Caco-2 (cell line): ENCODE measurements around the gene WNT2B. TPM values are rescaled to one million over a fixed set of nuclear protein-coding genes. Genes with fewer than 3 reads are reported as not detected.

Source experiments
- BruUV-seq: library from RNA; stranded (reverse); fragments of 400-500 nt; replicated peaks from 2 replicates; lab custom pipeline; 2021; lab: Mats Ljungman, UMichigan
- CTCF ChIA-PET: fragments of 300-600 bp; sonication (Branson Sonifier 250); formaldehyde crosslinking; loops from one replicate; lab custom pipeline; 2022; ENCODE audit warnings: antibody characterized with exemption; lab: Charles Lee
- POLR2A ChIA-PET: fragments of 300-600 bp; sonication (Branson Sonifier 250); formaldehyde crosslinking; loops from one replicate; lab custom pipeline; 2022; ENCODE audit warnings: antibody characterized with exemption; lab: Charles Lee
- DNase-seq, 2 experiments: peaks; one replicate each; pipeline versions ENCODE4 v3.0.0 to v3.0.0-alpha.2; 2020 to 2022
- H3K27me3 ChIP-seq: replicated peaks from 2 replicates; pipeline ENCODE4 v1.6.0; 2011; ENCODE audit warnings: low read length; ENCODE audit not compliant: control insufficient read depth, insufficient read depth
- H3K36me3 ChIP-seq: 2 replicates; pipeline ENCODE4 v1.5.1; 2011; ENCODE audit warnings: low read length; ENCODE audit not compliant: control insufficient read depth, insufficient read depth
- H3K4me1 ChIP-seq: fragments of 250-450 bp; sonication (Bioruptor Pico); 2 replicates; pipeline ENCODE4 v1.5.1; 2020; ENCODE audit warnings: mild to moderate bottlenecking
- H3K4me3 ChIP-seq: 2 replicates; pipeline ENCODE4 v1.5.1; 2011; ENCODE audit warnings: low read depth, mild to moderate bottlenecking, control low read depth, low read length
- H3K9me3 ChIP-seq: fragments of 250-450 bp; sonication (Bioruptor Pico); 2 replicates; pipeline ENCODE4 v1.5.1; 2020; ENCODE audit warnings: mild to moderate bottlenecking, moderate library complexity
- H3K27ac Mint-ChIP-seq: one replicate; pipeline ENCODE4 v1.8.0; 2022; ENCODE audit warnings: mixed read lengths; ENCODE audit not compliant: unreplicated experiment
- H3K27me3 Mint-ChIP-seq: one replicate; pipeline ENCODE4 v1.8.0; 2022; ENCODE audit warnings: mixed read lengths; ENCODE audit not compliant: insufficient read depth, unreplicated experiment
- H3K36me3 Mint-ChIP-seq: one replicate; pipeline ENCODE4 v1.8.0; 2022; ENCODE audit warnings: mild to moderate bottlenecking, mixed read lengths; ENCODE audit not compliant: insufficient read depth, unreplicated experiment
- H3K4me1 Mint-ChIP-seq: one replicate; pipeline ENCODE4 v1.8.0; 2022; ENCODE audit warnings: low read depth, mixed read lengths; ENCODE audit not compliant: unreplicated experiment
- H3K4me3 Mint-ChIP-seq: one replicate; pipeline ENCODE4 v1.8.0; 2022; ENCODE audit warnings: mild to moderate bottlenecking, moderate library complexity, mixed read lengths; ENCODE audit not compliant: unreplicated experiment
- H3K9me3 Mint-ChIP-seq: one replicate; pipeline ENCODE4 v1.8.0; 2022; ENCODE audit warnings: mixed read lengths; ENCODE audit not compliant: unreplicated experiment
- intact Hi-C: fragments of 100-400 bp; cut with micrococcal nuclease; formaldehyde crosslinking; loops from one replicate; pipeline ENCODE4 v1.10.0; 2022; ENCODE audit not compliant: unreplicated experiment
- total RNA-seq: library from RNA; stranded (reverse); gene quantifications from 2 replicates; pipeline ENCODE4 v1.2.3, GENCODE V29; 2022
- TF ChIP-seq, protein P1 (sequence below), 2 experiments: fragments of 200-600 bp in 1 of 2; IDR thresholded peaks; 1 replicate in 1 of 2; 2 replicates in 1 of 2; pipeline versions ENCODE4 v1.5.1 to v1.8.0; 2011 to 2022; ENCODE audit warnings: antibody characterized with exemption in 1 of 2, control low read depth in 1 of 2, inconsistent platforms in 1 of 2, low read depth in 1 of 2, low read length in 1 of 2, mild to moderate bottlenecking in 1 of 2, moderate library complexity in 1 of 2; ENCODE audit not compliant: insufficient read depth in 1 of 2, severe bottlenecking in 1 of 2, unreplicated experiment in 1 of 2

WNT2B gene
- total RNA-seq, 1 experiment from 2014 or later, result 0.70 TPM

DNA sequence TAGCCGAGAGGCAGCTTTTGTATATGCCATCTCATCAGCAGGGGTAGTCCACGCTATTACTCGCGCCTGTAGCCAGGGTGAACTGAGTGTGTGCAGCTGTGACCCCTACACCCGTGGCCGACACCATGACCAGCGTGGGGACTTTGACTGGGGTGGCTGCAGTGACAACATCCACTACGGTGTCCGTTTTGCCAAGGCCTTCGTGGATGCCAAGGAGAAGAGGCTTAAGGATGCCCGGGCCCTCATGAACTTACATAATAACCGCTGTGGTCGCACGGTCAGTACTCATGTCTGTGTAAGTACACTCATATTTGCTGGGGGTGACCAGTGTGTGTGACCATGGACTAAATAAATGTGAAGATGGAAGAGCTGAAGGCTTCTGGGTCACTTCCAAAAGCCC, 7.4 kb downstream of the WNT2B start:
- no peaks in the 10 kb centered on the region for H3K9me3 Mint-ChIP-seq
- intact Hi-C loops, result loop anchor here (2.0 kb wide), 1 partner anchor 51 kb away; no protein-coding TSS in a partner anchor
- H3K27me3 Mint-ChIP-seq, result no peaks in the 10 kb centered on the region
- TF ChIP-seq, protein P1, sequence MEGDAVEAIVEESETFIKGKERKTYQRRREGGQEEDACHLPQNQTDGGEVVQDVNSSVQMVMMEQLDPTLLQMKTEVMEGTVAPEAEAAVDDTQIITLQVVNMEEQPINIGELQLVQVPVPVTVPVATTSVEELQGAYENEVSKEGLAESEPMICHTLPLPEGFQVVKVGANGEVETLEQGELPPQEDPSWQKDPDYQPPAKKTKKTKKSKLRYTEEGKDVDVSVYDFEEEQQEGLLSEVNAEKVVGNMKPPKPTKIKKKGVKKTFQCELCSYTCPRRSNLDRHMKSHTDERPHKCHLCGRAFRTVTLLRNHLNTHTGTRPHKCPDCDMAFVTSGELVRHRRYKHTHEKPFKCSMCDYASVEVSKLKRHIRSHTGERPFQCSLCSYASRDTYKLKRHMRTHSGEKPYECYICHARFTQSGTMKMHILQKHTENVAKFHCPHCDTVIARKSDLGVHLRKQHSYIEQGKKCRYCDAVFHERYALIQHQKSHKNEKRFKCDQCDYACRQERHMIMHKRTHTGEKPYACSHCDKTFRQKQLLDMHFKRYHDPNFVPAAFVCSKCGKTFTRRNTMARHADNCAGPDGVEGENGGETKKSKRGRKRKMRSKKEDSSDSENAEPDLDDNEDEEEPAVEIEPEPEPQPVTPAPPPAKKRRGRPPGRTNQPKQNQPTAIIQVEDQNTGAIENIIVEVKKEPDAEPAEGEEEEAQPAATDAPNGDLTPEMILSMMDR (IDR thresholded peaks at IDR 0.05; ENCODE audit: insufficient read depth in 1 of 2, low read depth in 1 of 2, low read length in 1 of 2, severe bottlenecking in 1 of 2, unreplicated experiment in 1 of 2), result no peak
- no peaks in the 10 kb centered on the region for H3K4me1 Mint-ChIP-seq
- H3K36me3 Mint-ChIP-seq, result no peaks in the 10 kb centered on the region
- Histone ChIP-seq H3K4me3 (no peak overlapping the region), H3K27me3 (no peaks in the 10 kb centered on the region), H3K9me3 (no peaks in the 10 kb centered on the region), H3K36me3 (no peaks in the 10 kb centered on the region), H3K4me1 (no peaks in the 10 kb centered on the region)
- POLR2A ChIA-PET, result no interaction called here
- H3K27ac Mint-ChIP-seq, result no peak overlapping the region
- no peak for DNase-seq
- BruUV-seq, result no TSS peak
- no peak overlapping the region for H3K4me3 Mint-ChIP-seq
- CTCF ChIA-PET, result no interaction called here

DNA sequence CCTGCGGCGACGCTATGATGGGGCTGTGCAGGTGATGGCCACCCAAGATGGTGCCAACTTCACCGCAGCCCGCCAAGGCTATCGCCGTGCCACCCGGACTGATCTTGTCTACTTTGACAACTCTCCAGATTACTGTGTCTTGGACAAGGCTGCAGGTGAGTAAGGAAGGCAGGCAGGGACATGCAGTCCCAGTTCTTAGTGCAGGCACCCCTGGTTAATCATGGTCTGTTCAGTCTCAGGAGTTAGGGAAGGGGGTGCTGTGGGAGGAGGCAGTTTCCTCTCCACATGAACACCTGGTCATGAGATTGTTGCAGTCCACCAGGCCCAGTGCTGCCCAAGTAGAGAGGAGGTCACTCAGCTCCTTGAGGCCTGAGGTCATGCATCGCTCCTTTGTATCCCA, 8.5 kb downstream of the WNT2B start:
- TF ChIP-seq, protein P1 (IDR thresholded peaks at IDR 0.05; ENCODE audit: insufficient read depth in 1 of 2, low read depth in 1 of 2, low read length in 1 of 2, severe bottlenecking in 1 of 2, unreplicated experiment in 1 of 2), result no peak
- ChIA-PET CTCF (no interaction called here), POLR2A (no interaction called here)
- Mint-ChIP-seq H3K4me3 (no peak overlapping the region), H3K27ac (no peak overlapping the region), H3K36me3 (no peaks in the 10 kb centered on the region), H3K4me1 (no peaks in the 10 kb centered on the region), H3K27me3 (no peaks in the 10 kb centered on the region), H3K9me3 (no peaks in the 10 kb centered on the region)
- no peak for DNase-seq
- Histone ChIP-seq H3K36me3 (no peaks in the 10 kb centered on the region), H3K4me3 (no peak overlapping the region), H3K27me3 (no peaks in the 10 kb centered on the region), H3K4me1 (no peaks in the 10 kb centered on the region), H3K9me3 (no peaks in the 10 kb centered on the region)
- BruUV-seq, result no TSS peak
- intact Hi-C loops, result loop anchor here (2.0 kb wide), 1 partner anchor 50 kb away; no protein-coding TSS in a partner anchor

DNA sequence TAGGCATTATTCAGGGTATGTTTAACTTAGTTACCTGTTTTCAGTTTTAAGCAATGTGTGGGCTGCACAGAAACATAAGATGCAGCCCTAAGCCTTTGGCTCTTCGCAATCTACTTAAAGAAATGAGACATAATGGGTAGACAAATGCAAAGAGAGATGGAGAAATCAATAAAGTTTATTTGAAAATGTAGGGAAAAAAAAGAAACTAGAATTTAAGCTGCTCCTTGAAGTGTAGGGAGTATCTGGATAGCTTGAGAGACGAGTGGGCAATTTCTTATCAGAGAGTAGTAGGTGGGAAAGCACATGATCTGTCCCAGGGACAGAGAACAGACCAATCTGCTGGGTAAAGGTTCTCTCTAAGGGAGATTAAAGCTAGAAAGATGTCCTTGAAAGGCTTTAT, 8.9 kb downstream of the WNT2B start:
- Mint-ChIP-seq H3K27me3 (no peaks in the 10 kb centered on the region), H3K27ac (no peak overlapping the region), H3K36me3 (no peaks in the 10 kb centered on the region), H3K4me3 (no peak overlapping the region), H3K4me1 (no peaks in the 10 kb centered on the region), H3K9me3 (no peaks in the 10 kb centered on the region)
- no peak overlapping the region for H3K4me3 ChIP-seq
- no peaks in the 10 kb centered on the region for H3K27me3 ChIP-seq
- no TSS peak for BruUV-seq
- H3K4me1 ChIP-seq, result no peaks in the 10 kb centered on the region
- no peaks in the 10 kb centered on the region for H3K9me3 ChIP-seq
- TF ChIP-seq, protein P1 (IDR thresholded peaks at IDR 0.05; ENCODE audit: insufficient read depth in 1 of 2, low read depth in 1 of 2, low read length in 1 of 2, severe bottlenecking in 1 of 2, unreplicated experiment in 1 of 2), result no peak
- no peak for DNase-seq
- POLR2A ChIA-PET, result no interaction called here
- CTCF ChIA-PET, result no interaction called here
- intact Hi-C loops, result loop anchor here (2.0 kb wide), 1 partner anchor 49 kb away; no protein-coding TSS in a partner anchor
- H3K36me3 ChIP-seq, result no peaks in the 10 kb centered on the region
